ENCODE measurements around the gene ZBTB34.

DNA sequence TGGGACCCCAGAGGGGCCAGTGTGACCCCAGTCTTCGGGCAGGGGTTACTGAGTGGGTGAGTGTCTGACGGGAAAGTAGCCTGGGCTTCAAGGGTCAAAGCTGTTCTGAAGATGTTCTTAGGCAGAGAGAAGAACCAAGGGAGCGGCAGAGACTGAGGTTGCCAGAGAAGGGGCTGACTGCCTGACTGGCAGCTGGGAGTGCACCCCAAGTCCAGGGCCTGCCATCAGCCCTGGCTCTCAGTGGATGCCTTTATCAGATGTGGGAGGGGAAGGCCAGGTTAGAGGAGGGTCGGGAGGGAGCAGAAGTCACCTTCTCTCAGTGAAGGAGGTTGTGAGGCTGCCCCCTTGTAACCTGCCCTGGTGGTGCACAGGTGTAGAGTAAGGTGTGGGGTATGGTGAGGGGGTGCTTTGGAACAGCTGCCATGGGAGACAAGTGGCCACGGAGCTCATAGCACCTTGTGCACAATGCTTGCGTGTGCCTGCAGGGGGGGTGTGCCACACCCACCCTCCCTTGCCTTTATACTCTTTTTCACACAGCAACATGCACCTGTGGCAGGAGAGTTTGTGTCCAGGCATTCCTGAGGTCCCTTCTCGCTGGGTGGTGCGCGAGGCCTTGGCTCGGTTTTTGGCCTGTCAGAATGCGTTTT lies 73.0 kb downstream of the ZBTB34 start:
- TF ChIP-seq POLR2A (IDR thresholded peaks at IDR 0.05; ENCODE audit: low read depth, low read length), result no peak
- TF ChIP-seq POLR2AphosphoS5 (IDR thresholded peaks at IDR 0.05; ENCODE audit: low read depth, low read length), result no peak
- TF ChIP-seq TAF1 (IDR thresholded peaks at IDR 0.05; ENCODE audit: low read depth, low read length), result no peak
- no peak for TF ChIP-seq SPI1 (IDR thresholded peaks at IDR 0.05; ENCODE audit: low read depth, low read length)
- no peak for TF ChIP-seq POU2F2 (IDR thresholded peaks at IDR 0.05; ENCODE audit: low read depth, low read length)

Measured in GM12891 (cell line).